Peyer's patch (tissue), 4 donors: Measurements from ENCODE around the gene MCMBP. TPM values are rescaled to one million over a fixed set of nuclear protein-coding genes. Genes with fewer than 3 reads are reported as not detected.

ENCODE experiments used
- DNase-seq, 3 donors: peaks; one replicate each; pipeline ENCODE4 v3.0.0-alpha.2; 2017 to 2019
- H3K27ac ChIP-seq, 4 donors: fragments of 200-600 bp; sonication (generic); one replicate each; pipeline ENCODE4 v1.5.1; 2016 to 2019
- H3K27me3 ChIP-seq, 2 donors: fragments of 200-600 bp; sonication (generic); one replicate each; pipeline ENCODE4 v1.5.1; 2019
- H3K36me3 ChIP-seq, 3 donors: fragments of 200-600 bp; sonication (generic); one replicate each; pipeline ENCODE4 v1.5.1; 2016 to 2019
- H3K4me1 ChIP-seq, 4 donors: fragments of 200-600 bp; sonication (generic); one replicate each; pipeline ENCODE4 v1.5.1; 2016 to 2019
- H3K4me3 ChIP-seq, 4 donors: fragments of 200-600 bp; sonication (generic); 1 replicate in 3 of 4; 2 replicates in 1 of 4; pipeline ENCODE4 v1.5.1; 2016 to 2019; ENCODE audit warnings: mild to moderate bottlenecking in 1 of 4
- H3K9me3 ChIP-seq, 4 donors: fragments of 200-600 bp; sonication (generic); one replicate each; pipeline ENCODE4 v1.5.1; 2016 to 2019; ENCODE audit warnings: mild to moderate bottlenecking in 1 of 4
- CTCF ChIP-seq, 6 experiments: fragments of 450-650 bp in 4 of 6; fragments of 200-600 bp in 2 of 6; sonication (generic) in 1 of 6; IDR thresholded peaks; one replicate each; pipeline ENCODE4 v1.5.1; 2017 to 2019; ENCODE audit warnings: antibody characterized with exemption in 6 of 6, mild to moderate bottlenecking in 3 of 6, moderate library complexity in 1 of 6
- POLR2A ChIP-seq, 2 donors: fragments of 450-650 bp; IDR thresholded peaks; one replicate each; pipeline ENCODE4 v1.5.1; 2017; ENCODE audit warnings: antibody characterized with exemption in 2 of 2, mild to moderate bottlenecking in 2 of 2, moderate library complexity in 2 of 2
- total RNA-seq, 4 donors: library from RNA; depleted of rRNA; stranded (reverse); fragments of >200 nt; gene quantifications; one replicate each; pipeline ENCODE4 v1.1.0, GENCODE V29; 2016

Gene MCMBP
- total RNA-seq, 4 donors from 2014 or later: 24.4 to 38.8 (median 29.8) TPM

- Histone ChIP-seq H3K4me3 (no peak overlapping the region), H3K36me3 (peaks cover 0 to 73% (median 0%) of the 10 kb centered on the region in 3 donors), H3K27ac (no peak overlapping the region), H3K4me1 (no peaks in the 10 kb centered on the region), H3K9me3 (no peaks in the 10 kb centered on the region), H3K27me3 (no peaks in the 10 kb centered on the region)
- TF ChIP-seq POLR2A (IDR thresholded peaks at IDR 0.05): no peak
- no peak for TF ChIP-seq CTCF (IDR thresholded peaks at IDR 0.05)
- no peak for DNase-seq
Measured at GRCh38 chr10:119830851-119831250, 41.8 kb downstream of the MCMBP start.

GRCh38 chr10:119829429-119829828 is 43.2 kb downstream of the MCMBP start:
- no peak for DNase-seq
- H3K4me1 ChIP-seq: no peaks in the 10 kb centered on the region
- H3K9me3 ChIP-seq: no peaks in the 10 kb centered on the region
- no peak for TF ChIP-seq POLR2A (IDR thresholded peaks at IDR 0.05)
- no peak overlapping the region for H3K27ac ChIP-seq
- peaks cover 0 to 64% (median 0%) of the 10 kb centered on the region in 3 donors for H3K36me3 ChIP-seq
- no peak overlapping the region for H3K4me3 ChIP-seq
- H3K27me3 ChIP-seq: no peaks in the 10 kb centered on the region

- Histone ChIP-seq H3K4me1 (no peaks in the 10 kb centered on the region), H3K36me3 (peaks cover 0 to 59% (median 0%) of the 10 kb centered on the region in 3 donors), H3K9me3 (no peaks in the 10 kb centered on the region), H3K27ac (no peak overlapping the region), H3K4me3 (no peak overlapping the region), H3K27me3 (no peaks in the 10 kb centered on the region)
- DNase-seq: no peak
- TF ChIP-seq POLR2A (IDR thresholded peaks at IDR 0.05): no peak
- TF ChIP-seq CTCF (IDR thresholded peaks at IDR 0.05): no peak
Measured at GRCh38 chr10:119827430-119827829, 45.2 kb downstream of the MCMBP start.

GRCh38 chr10:119826771-119827170 is 45.9 kb downstream of the MCMBP start:
- H3K36me3 ChIP-seq: peaks cover 0 to 52% (median 0%) of the 10 kb centered on the region in 3 donors
- TF ChIP-seq POLR2A (IDR thresholded peaks at IDR 0.05): no peak
- no peak for TF ChIP-seq CTCF (IDR thresholded peaks at IDR 0.05)
- H3K27ac ChIP-seq: no peak overlapping the region
- no peaks in the 10 kb centered on the region for H3K4me1 ChIP-seq
- no peak overlapping the region for H3K4me3 ChIP-seq
- no peaks in the 10 kb centered on the region for H3K27me3 ChIP-seq
- H3K9me3 ChIP-seq: no peaks in the 10 kb centered on the region
- no peak for DNase-seq

GRCh38 chr10:119824299-119824698 is 48.3 kb downstream of the MCMBP start:
- Histone ChIP-seq H3K4me3 (no peak overlapping the region), H3K36me3 (peaks cover 0 to 27% (median 0%) of the 10 kb centered on the region in 3 donors)

GRCh38 chr10:119821182-119821581 is 51.5 kb downstream of the MCMBP start:
- H3K4me3 ChIP-seq: no peak overlapping the region
- no peaks in the 10 kb centered on the region for H3K4me1 ChIP-seq
- peaks cover 0 to 18% (median 0%) of the 10 kb centered on the region in 3 donors for H3K36me3 ChIP-seq
- TF ChIP-seq CTCF (IDR thresholded peaks at IDR 0.05) (no peak), POLR2A (IDR thresholded peaks at IDR 0.05) (no peak)
- no peak for DNase-seq
- no peaks in the 10 kb centered on the region for H3K9me3 ChIP-seq
- H3K27me3 ChIP-seq: no peaks in the 10 kb centered on the region
- no peak overlapping the region for H3K27ac ChIP-seq

More at GRCh38 chr10:119824299-119824698, 48.3 kb downstream of the MCMBP start:
- Histone ChIP-seq H3K4me1 (no peaks in the 10 kb centered on the region), H3K27me3 (no peaks in the 10 kb centered on the region), H3K9me3 (no peaks in the 10 kb centered on the region), H3K27ac (no peak overlapping the region)
- DNase-seq: no peak
- no peak for TF ChIP-seq CTCF (IDR thresholded peaks at IDR 0.05)
- TF ChIP-seq POLR2A (IDR thresholded peaks at IDR 0.05): no peak
